HepG2 (cell line): ENCODE results near the gene H19. TPM values are rescaled to one million over a fixed set of nuclear protein-coding genes. Genes with fewer than 3 reads are reported as not detected.

Experiments
- ATAC-seq: fragments of 200-7000 bp; cut with Tn5 transposase; 3 replicates; pipeline ENCODE4 v1.9.1; 2020; ENCODE audit warnings: mild to moderate bottlenecking, moderate library complexity
- BruUV-seq: library from RNA; stranded (reverse); fragments of 400-500 nt; replicated peaks from 2 replicates; lab custom pipeline; 2021; lab: Mats Ljungman, UMichigan
- CTCF ChIA-PET: fragments of 300-600 bp; formaldehyde crosslinking; extraction: SDS; loops from one replicate; lab custom pipeline; 2021; ENCODE audit warnings: low total read pairs, inconsistent platforms, low intra/inter-chr PET ratio; lab: Yijun Ruan, JAX
- POLR2A ChIA-PET: fragments of 350-600 bp; sonication (Branson Sonifier 250); formaldehyde crosslinking; loops from one replicate; lab custom pipeline; 2020; ENCODE audit warnings: antibody characterized with exemption, inconsistent platforms; lab: Yijun Ruan, JAX
- DNase-seq: peaks from one replicate; pipeline ENCODE4 v3.0.0-alpha.2; 2015; ENCODE audit warnings: low spot score
- FAIRE-seq: peaks from 3 replicates; lab custom pipeline; 2011; peaks lifted over from hg19 to GRCh38; lab: Jason Lieb, UNC
- H2AFZ ChIP-seq: one replicate; pipeline ENCODE4 v1.6.1; 2011; ENCODE audit warnings: low read length, inconsistent platforms
- H3K27ac ChIP-seq: fragments of 300-600 bp; 3 replicates; pipeline ENCODE4 v1.8.0; 2011; ENCODE audit warnings: mixed run types, mild to moderate bottlenecking, mixed read lengths, low read length, inconsistent platforms; ENCODE audit not compliant: insufficient read depth; ENCODE audit errors: extremely low read length
- H3K27me3 ChIP-seq, 2 experiments: fragments of 200-600 bp in 1 of 2; 2 replicates in 1 of 2; 3 replicates in 1 of 2; pipeline versions ENCODE4 v1.6.0 to v1.8.0; 2011; ENCODE audit warnings: low read length in 2 of 2, mild to moderate bottlenecking in 2 of 2, moderate library complexity in 2 of 2, inconsistent platforms in 1 of 2; ENCODE audit not compliant: insufficient read depth in 2 of 2, control insufficient read depth in 1 of 2
- H3K36me3 ChIP-seq, 2 experiments: fragments of 200-600 bp in 1 of 2; replicated peaks in 1 of 2; 2 replicates in 1 of 2; 3 replicates in 1 of 2; pipeline versions ENCODE4 v1.5.1 to v1.8.0; 2011; ENCODE audit warnings: low read length in 2 of 2, inconsistent platforms in 1 of 2; ENCODE audit not compliant: insufficient read depth in 2 of 2, control insufficient read depth in 1 of 2
- H3K4me1 ChIP-seq: 2 replicates; pipeline ENCODE4 v1.5.1; 2012; ENCODE audit warnings: low read length, inconsistent platforms; ENCODE audit not compliant: insufficient read depth
- H3K4me2 ChIP-seq: 2 replicates; pipeline ENCODE4 v1.6.0; 2011; ENCODE audit warnings: low read depth, low read length, inconsistent platforms
- H3K4me3 ChIP-seq, 3 experiments: fragments of 200-600 bp in 1 of 3; sonication (generic), shearing (Covaris generic) in 1 of 3; replicated peaks in 1 of 3; 2 replicates each; pipeline ENCODE4 v1.5.1; 2011 to 2016; ENCODE audit warnings: low read length in 3 of 3, inconsistent platforms in 2 of 3, low read depth in 2 of 3, mild to moderate bottlenecking in 2 of 3, control low read depth in 1 of 3, mixed read lengths in 1 of 3; ENCODE audit not compliant: insufficient read depth in 1 of 3
- H3K79me2 ChIP-seq: one replicate; pipeline ENCODE4 v1.6.1; 2011; ENCODE audit warnings: low read length, inconsistent platforms; ENCODE audit not compliant: insufficient read depth
- H3K9ac ChIP-seq: 2 replicates; pipeline ENCODE4 v1.6.0; 2011; ENCODE audit warnings: mild to moderate bottlenecking, low read depth, low read length, inconsistent platforms; ENCODE audit not compliant: insufficient read depth
- H3K9me3 ChIP-seq: 2 replicates; pipeline ENCODE4 v1.5.1; 2012; ENCODE audit warnings: mild to moderate bottlenecking, low read length
- H4K20me1 ChIP-seq: 2 replicates; pipeline ENCODE4 v1.6.0; 2011; ENCODE audit warnings: inconsistent platforms, mild to moderate bottlenecking, low read length, moderate library complexity; ENCODE audit not compliant: insufficient read depth
- ATF7-NPFF ChIP-seq: sonication (generic); formaldehyde crosslinking; IDR thresholded peaks from 2 replicates; pipeline ENCODE4 v1.8.1; 2023; ENCODE audit warnings: mild to moderate bottlenecking, low read depth, missing genetic modification reagents, moderate library complexity
- DBP ChIP-seq: sonication (generic); formaldehyde crosslinking; IDR thresholded peaks from 2 replicates; pipeline ENCODE4 v1.4.0; 2020; ENCODE audit warnings: missing genetic modification reagents; ENCODE audit errors: not compliant biosample characterization
- FOSL1 ChIP-seq: sonication (generic); formaldehyde crosslinking; IDR thresholded peaks from 2 replicates; pipeline ENCODE4 v1.9.0; 2021; ENCODE audit warnings: missing genetic modification reagents, borderline replicate concordance
- FOXJ3 ChIP-seq: sonication (generic); formaldehyde crosslinking; IDR thresholded peaks from 2 replicates; pipeline ENCODE4 v1.4.0; 2020; ENCODE audit warnings: missing genetic modification reagents, mild to moderate bottlenecking, borderline replicate concordance
- GPN1 ChIP-seq: sonication (generic); formaldehyde crosslinking; IDR thresholded peaks from 2 replicates; pipeline ENCODE4 v1.5.1; 2020; ENCODE audit warnings: missing genetic modification reagents, borderline replicate concordance
- HES4 ChIP-seq: sonication (generic); formaldehyde crosslinking; IDR thresholded peaks from 2 replicates; pipeline ENCODE4 v1.9.0; 2021; ENCODE audit warnings: mild to moderate bottlenecking, missing genetic modification reagents, borderline replicate concordance
- JUN ChIP-seq: sonication (generic); formaldehyde crosslinking; IDR thresholded peaks from 2 replicates; pipeline ENCODE4 v1.4.0; 2020; ENCODE audit warnings: mild to moderate bottlenecking, missing genetic modification reagents
- MED1 ChIP-seq: sonication (generic); formaldehyde crosslinking; IDR thresholded peaks from 2 replicates; pipeline ENCODE4 v1.4.0; 2020; ENCODE audit warnings: missing genetic modification reagents
- NFE2L1 ChIP-seq: sonication (generic); formaldehyde crosslinking; IDR thresholded peaks from 2 replicates; pipeline ENCODE4 v1.4.0; 2020; ENCODE audit warnings: missing genetic modification reagents, mild to moderate bottlenecking, borderline replicate concordance
- NONO ChIP-seq, 2 experiments: fragments of 450-650 bp in 1 of 2; sonication (generic) in 1 of 2; formaldehyde crosslinking in 1 of 2; IDR thresholded peaks in 1 of 2; conservative IDR thresholded peaks in 1 of 2; 2 replicates each; pipeline versions ENCODE4 v1.6.1 to v1.8.0; 2017 to 2022; ENCODE audit warnings: mild to moderate bottlenecking in 1 of 2, missing genetic modification reagents in 1 of 2, moderate library complexity in 1 of 2
- TOE1 ChIP-seq: sonication (generic); formaldehyde crosslinking; IDR thresholded peaks from 2 replicates; pipeline ENCODE4 v1.4.0; 2020; ENCODE audit warnings: mild to moderate bottlenecking, missing genetic modification reagents
- ZBTB38 ChIP-seq: sonication (generic); formaldehyde crosslinking; IDR thresholded peaks from 2 replicates; pipeline ENCODE4 v1.5.1; 2020; ENCODE audit warnings: mild to moderate bottlenecking, missing genetic modification reagents
- ZBTB8A ChIP-seq: sonication (generic); formaldehyde crosslinking; IDR thresholded peaks from 2 replicates; pipeline ENCODE4 v1.4.0; 2020; ENCODE audit warnings: mild to moderate bottlenecking, low read depth, missing genetic modification reagents, borderline replicate concordance
- ZNF451 ChIP-seq: sonication (generic); formaldehyde crosslinking; IDR thresholded peaks from 2 replicates; pipeline ENCODE4 v1.5.0; 2020; ENCODE audit warnings: mild to moderate bottlenecking, missing genetic modification reagents
- WGBS: methylation state at CpG from one replicate; pipeline ENCODE4 v1.1.6; 2017; ENCODE audit warnings: low lambda C conversion rate; 5-methylcytosine and 5-hydroxymethylcytosine counted together
- in situ Hi-C: cut with HindIII; loops from 2 replicates; pipeline ENCODE4 v1.10.0; 2017; ENCODE audit warnings: low pct_unique_long_range_greater_than_20kb; ENCODE audit not compliant: extremely low pct_ligation_motif_present
- intact Hi-C: fragments of 100-400 bp; cut with micrococcal nuclease; formaldehyde crosslinking; loops from one replicate; pipeline ENCODE4 v1.10.0; 2022; ENCODE audit not compliant: unreplicated experiment
- polyA plus RNA-seq, 8 experiments: library from polyadenylated mRNA; depleted of rRNA in 3 of 8; stranded (reverse) in 7 of 8; unstranded in 1 of 8; fragments of >200 nt; fragmentation: Illumina TruSeq in 4 of 8; extraction: Trizol in 4 of 8; gene quantifications; 2 replicates each; pipeline versions ENCODE4 v1.2.1 to v1.2.3, GENCODE V29; 2011 to 2016; ENCODE audit warnings: low read depth in 4 of 8, missing spikeins in 1 of 8, mixed read lengths in 1 of 8; ENCODE audit not compliant: insufficient read depth in 1 of 8
- total RNA-seq, 5 experiments: library from RNA; depleted of rRNA; stranded (reverse); fragments of >200 nt; fragmentation: Illumina TruSeq; extraction: Trizol; gene quantifications; 2 replicates each; pipeline ENCODE4 v1.2.3, GENCODE V29; 2016; ENCODE audit warnings: low read depth in 1 of 5

H19 gene
- total and polyA plus RNA-seq, 2 of the 13 experiments (the other 11 are each of a cell fraction or from before 2014, with no cell fraction given) = 1.2 to 2.4 TPM

DNA sequence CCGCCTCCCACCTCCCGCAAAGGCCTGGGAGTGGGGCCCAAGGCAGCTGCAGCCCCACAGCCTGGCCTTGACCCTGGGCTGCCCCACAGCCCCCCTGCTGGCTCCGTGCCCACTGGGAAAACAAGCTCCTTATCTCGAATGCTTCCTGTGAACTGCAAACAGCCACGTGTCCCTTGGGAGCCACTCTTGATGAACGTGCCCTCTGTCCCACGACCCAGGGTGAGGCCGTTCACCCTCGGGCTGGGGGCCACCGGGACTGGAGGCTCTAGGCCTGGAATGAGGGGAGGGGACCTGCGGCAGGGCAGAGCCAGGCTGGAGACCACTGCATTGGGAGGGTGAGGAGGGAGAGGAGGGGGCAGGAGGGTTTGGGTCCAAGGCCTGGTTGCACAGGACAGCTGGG, 9.5 kb downstream of the H19 start:
- CTCF ChIA-PET = no interaction called here
- WGBS = no CpG with 5 or more reads among the region's 11 CpGs
- no peak overlapping the region for H2AFZ ChIP-seq
- H3K27ac ChIP-seq = no peak overlapping the region
- H3K4me1 ChIP-seq = no peaks in the 10 kb centered on the region
- in situ Hi-C loops (no loop called here), intact Hi-C loops (no loop called here)
- POLR2A ChIA-PET = interaction anchor here (0.7 to 15.1 kb wide), 42 partner anchors 9 to 744 kb away, joined by 3 to 720 read pairs (median 6); partner anchors contain the start of genes H19, IGF2, MRPL23 and SYT8
- H4K20me1 ChIP-seq = no peaks in the 10 kb centered on the region
- H3K27me3 ChIP-seq = no peaks in the 10 kb centered on the region
- no peak overlapping the region for H3K4me2 ChIP-seq
- H3K79me2 ChIP-seq = no peaks in the 10 kb centered on the region
- TF ChIP-seq TOE1 (CRISPR knock-in tag) (no peak), JUN (CRISPR knock-in tag) (no peak), NFE2L1 (CRISPR knock-in tag) (no peak), HES4 (CRISPR knock-in tag) (no peak), NONO (IDR thresholded peaks at IDR 0.05) (no peak), NONO (CRISPR knock-in tag; conservative IDR thresholded peaks at IDR 0.05) (no peak), FOXJ3 (CRISPR knock-in tag) (no peak), ZBTB38 (CRISPR knock-in tag) (no peak)
- FAIRE-seq (peak; percentile 96), ATAC-seq (peak; percentile 49), DNase-seq (no peak)
- no peaks in the 10 kb centered on the region for H3K9me3 ChIP-seq
- no peaks in the 10 kb centered on the region for H3K36me3 ChIP-seq
- H3K4me3 ChIP-seq = no peak overlapping the region
- no TSS peak for BruUV-seq
- no peak overlapping the region for H3K9ac ChIP-seq

GRCh38 chr11:1987024-1987423, 10.6 kb downstream of the H19 start:
- H3K4me2 ChIP-seq = no peak overlapping the region
- no peak overlapping the region for H3K27ac ChIP-seq
- no peaks in the 10 kb centered on the region for H4K20me1 ChIP-seq
- CTCF ChIA-PET = no interaction called here
- BruUV-seq = no TSS peak
- in situ Hi-C loops = no loop called here
- TF ChIP-seq MED1 (CRISPR knock-in tag) (no peak), ATF7-NPFF (CRISPR knock-in tag) (no peak), FOSL1 (CRISPR knock-in tag) (no peak), ZNF451 (no peak), GPN1 (CRISPR knock-in tag) (no peak), DBP (CRISPR knock-in tag) (no peak), ZBTB8A (CRISPR knock-in tag) (no peak)
- TF ChIP-seq, all 625 proteins: peak for 0
- H3K9ac ChIP-seq = no peak overlapping the region
- DNase-seq (no peak), ATAC-seq (no peak), FAIRE-seq (no peak)
- WGBS = no CpG with 5 or more reads among the region's 6 CpGs
- H3K4me1 ChIP-seq = no peaks in the 10 kb centered on the region
- no peaks in the 10 kb centered on the region for H3K79me2 ChIP-seq
- H3K36me3 ChIP-seq = no peaks in the 10 kb centered on the region
- H3K9me3 ChIP-seq = no peaks in the 10 kb centered on the region
- no peak overlapping the region for H2AFZ ChIP-seq
- no peaks in the 10 kb centered on the region for H3K27me3 ChIP-seq
- H3K4me3 ChIP-seq = no peak overlapping the region
- POLR2A ChIA-PET = interaction anchor here (0.8 to 15.1 kb wide), 19 partner anchors 17 to 741 kb away, joined by 4 to 720 read pairs (median 12); partner anchors contain the start of genes IGF2 and MRPL23
- intact Hi-C loops = no loop called here
